PC-9 (cell line): ENCODE measurements around the gene NT5DC1. TPM values are rescaled to one million over a fixed set of nuclear protein-coding genes. Genes with fewer than 3 reads are reported as not detected.

ENCODE experiments used
- BruUV-seq: library from RNA; stranded (reverse); fragments of 400-500 nt; replicated peaks from 2 replicates; lab custom pipeline; 2021; lab: Mats Ljungman, UMichigan
- CTCF ChIA-PET: fragments of 300-600 bp; sonication (Branson Sonifier 250); formaldehyde crosslinking; loops from one replicate; lab custom pipeline; 2022; ENCODE audit warnings: antibody characterized with exemption; lab: Charles Lee
- POLR2A ChIA-PET: fragments of 300-600 bp; sonication (Branson Sonifier 250); formaldehyde crosslinking; loops from one replicate; lab custom pipeline; 2022; ENCODE audit warnings: antibody characterized with exemption; ENCODE audit not compliant: unreplicated experiment; lab: Charles Lee
- DNase-seq, 2 experiments: peaks; one replicate each; pipeline versions ENCODE4 v3.0.0 to v3.0.0-alpha.2; 2015 to 2022; ENCODE audit warnings: mixed read lengths in 1 of 2
- H2AFZ ChIP-seq: fragments of 200-600 bp; sonication (generic); 2 replicates; pipeline ENCODE4 v1.8.1; 2017; ENCODE audit warnings: antibody characterized with exemption
- H3F3A ChIP-seq: fragments of 200-600 bp; sonication (generic); 2 replicates; pipeline ENCODE4 v1.8.1; 2017; ENCODE audit warnings: antibody characterized with exemption, mild to moderate bottlenecking, low read depth; ENCODE audit not compliant: insufficient read depth
- H3K27ac ChIP-seq: fragments of 200-600 bp; sonication (generic); 2 replicates; pipeline ENCODE4 v1.6.1; 2016; ENCODE audit warnings: mixed run types
- H3K27me3 ChIP-seq: fragments of 200-600 bp; sonication (generic); 2 replicates; pipeline ENCODE4 v1.6.1; 2016; ENCODE audit warnings: low read depth, mixed run types; ENCODE audit not compliant: insufficient read depth
- H3K36me3 ChIP-seq: fragments of 200-600 bp; sonication (generic); 2 replicates; pipeline ENCODE4 v1.6.1; 2016; ENCODE audit warnings: low read depth, mixed run types
- H3K4me1 ChIP-seq: fragments of 200-600 bp; sonication (generic); replicated peaks from 2 replicates; pipeline ENCODE4 v1.6.1; 2016; ENCODE audit warnings: mixed run types; ENCODE audit not compliant: insufficient read depth
- H3K4me2 ChIP-seq: fragments of 200-600 bp; sonication (generic); 2 replicates; pipeline ENCODE4 v1.6.1; 2017; ENCODE audit warnings: mixed run types
- H3K4me3 ChIP-seq: fragments of 200-600 bp; sonication (generic); 2 replicates; pipeline ENCODE4 v1.6.1; 2016; ENCODE audit warnings: mixed run types
- H3K79me2 ChIP-seq: fragments of 200-600 bp; sonication (generic); 2 replicates; pipeline ENCODE4 v1.6.1; 2017; ENCODE audit warnings: low read depth, mixed run types
- H3K9me2 ChIP-seq: fragments of 200-600 bp; sonication (generic); 2 replicates; pipeline ENCODE4 v1.8.1; 2017; ENCODE audit warnings: mild to moderate bottlenecking; ENCODE audit not compliant: insufficient read depth
- H3K9me3 ChIP-seq: fragments of 200-600 bp; sonication (generic); 2 replicates; pipeline ENCODE4 v1.8.1; 2016; ENCODE audit warnings: low read depth; ENCODE audit not compliant: insufficient read depth
- H4K20me1 ChIP-seq: fragments of 200-600 bp; sonication (generic); 2 replicates; pipeline ENCODE4 v1.8.1; 2017; ENCODE audit not compliant: insufficient read depth
- CTCF ChIP-seq: fragments of 200-600 bp; sonication (generic); conservative IDR thresholded peaks from 2 replicates; pipeline ENCODE4 v1.6.1; 2017; ENCODE audit warnings: mixed run types, antibody characterized with exemption, mild to moderate bottlenecking, moderate library complexity
- EZH2 ChIP-seq: fragments of 200-600 bp; sonication (generic); IDR thresholded peaks from 2 replicates; pipeline ENCODE4 v1.8.0; 2017; ENCODE audit warnings: antibody characterized with exemption, low read depth
- intact Hi-C: fragments of 100-400 bp; cut with micrococcal nuclease; formaldehyde crosslinking; loops from one replicate; pipeline ENCODE4 v1.10.0; 2022; ENCODE audit not compliant: unreplicated experiment
- total RNA-seq: library from RNA; stranded (reverse); gene quantifications from 2 replicates; pipeline ENCODE4 v1.2.3, GENCODE V29; 2021

The NT5DC1 gene
- total RNA-seq, 1 experiment from 2014 or later, result 33.5 TPM

DNA sequence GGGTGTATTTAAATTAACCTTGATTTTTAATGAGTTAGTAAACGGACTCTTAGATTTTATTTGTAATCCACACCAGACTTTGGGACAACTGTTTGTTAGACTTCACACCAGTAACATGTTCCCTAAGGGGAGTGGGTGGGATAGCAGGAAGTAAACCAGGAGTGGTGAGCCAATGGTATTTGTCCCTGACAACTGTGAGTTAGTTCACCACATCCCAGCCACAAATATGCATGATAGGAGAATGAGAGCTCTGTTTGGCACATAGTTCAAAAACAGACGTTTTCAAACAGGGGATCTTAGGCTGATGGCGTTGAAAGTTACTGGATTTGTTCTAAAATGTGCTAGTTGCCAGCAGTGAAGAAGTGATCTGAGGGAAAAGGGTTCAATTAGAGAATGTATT is 44.0 kb downstream of the NT5DC1 start:
- no peaks in the 10 kb centered on the region for H3F3A ChIP-seq
- no peaks in the 10 kb centered on the region for H4K20me1 ChIP-seq
- ChIA-PET POLR2A (no interaction called here), CTCF (interaction anchor here (0.6 to 0.9 kb wide), 2 partner anchors 8 to 124 kb away, joined by 3 to 4 read pairs; no protein-coding TSS in a partner anchor)
- H3K27me3 ChIP-seq, result no peaks in the 10 kb centered on the region
- H2AFZ ChIP-seq, result no peak overlapping the region
- H3K4me1 ChIP-seq, result no peaks in the 10 kb centered on the region
- H3K79me2 ChIP-seq, result no peaks in the 10 kb centered on the region
- H3K36me3 ChIP-seq, result no peaks in the 10 kb centered on the region
- TF ChIP-seq EZH2 (no peak), CTCF (no peak)
- H3K9me2 ChIP-seq, result no peaks in the 10 kb centered on the region; the same call in 1 of the 2 replicates
- no peaks in the 10 kb centered on the region for H3K9me3 ChIP-seq
- DNase-seq, result no peak
- no peak overlapping the region for H3K4me3 ChIP-seq
- no TSS peak for BruUV-seq
- no peak overlapping the region for H3K4me2 ChIP-seq
- no peak overlapping the region for H3K27ac ChIP-seq
- intact Hi-C loops, result no loop called here

DNA sequence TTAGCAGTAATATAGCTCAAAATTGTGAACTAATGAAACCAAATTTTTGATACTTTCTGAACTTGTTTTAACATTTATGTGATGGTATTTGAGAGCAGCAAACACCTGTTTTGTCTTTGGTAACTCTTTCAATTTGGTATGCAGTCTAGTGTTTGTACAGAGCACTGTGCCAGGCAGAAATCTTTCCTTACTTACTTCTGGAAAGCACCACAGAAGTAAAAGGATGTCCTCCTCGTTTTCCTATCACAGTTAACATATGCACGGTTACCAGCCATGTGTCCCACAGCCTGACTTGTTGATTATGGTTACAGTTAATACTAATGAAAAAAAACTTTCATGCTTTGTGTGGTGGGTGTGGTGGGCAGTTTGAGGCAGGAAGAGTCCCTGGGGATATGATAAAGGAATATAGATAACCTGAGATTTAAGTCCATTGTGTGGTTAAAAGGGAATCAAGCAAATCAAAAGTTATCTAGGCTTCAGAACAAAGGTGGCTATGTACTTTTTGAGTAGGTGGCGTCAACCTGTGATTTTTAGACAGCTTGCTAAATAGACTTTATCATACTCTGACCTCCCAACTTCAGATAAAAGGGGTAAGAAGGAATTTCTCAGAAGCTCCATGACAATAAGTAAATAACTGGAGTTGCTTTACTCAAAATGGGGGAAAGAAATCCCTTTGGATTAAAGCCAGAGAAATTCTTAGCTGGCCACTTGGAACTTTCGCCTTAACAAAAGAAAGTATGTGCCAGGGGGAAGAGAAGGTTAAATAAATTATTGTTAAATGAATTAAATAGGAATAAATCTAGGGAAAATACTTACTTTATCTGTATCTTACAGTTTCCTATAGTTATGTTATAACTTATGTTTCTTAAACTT is 45.4 kb downstream of the NT5DC1 start:
- H4K20me1 ChIP-seq, result no peaks in the 10 kb centered on the region
- no peaks in the 10 kb centered on the region; the same call in 1 of the 2 replicates for H3K9me2 ChIP-seq
- intact Hi-C loops, result no loop called here
- H3K4me3 ChIP-seq, result no peak overlapping the region
- no peaks in the 10 kb centered on the region for H3K4me1 ChIP-seq
- no peaks in the 10 kb centered on the region for H3K27me3 ChIP-seq
- H3K9me3 ChIP-seq, result no peaks in the 10 kb centered on the region
- no peak for DNase-seq
- H3F3A ChIP-seq, result no peaks in the 10 kb centered on the region
- ChIA-PET CTCF (no interaction called here), POLR2A (no interaction called here)
- no peak overlapping the region for H3K27ac ChIP-seq
- H3K36me3 ChIP-seq, result no peaks in the 10 kb centered on the region
- no peak overlapping the region for H2AFZ ChIP-seq
- H3K79me2 ChIP-seq, result no peaks in the 10 kb centered on the region
- H3K4me2 ChIP-seq, result no peak overlapping the region
- BruUV-seq, result no TSS peak
- TF ChIP-seq EZH2, result no peak
- TF ChIP-seq CTCF, result no peak

- H3K4me3 ChIP-seq, result no peak overlapping the region
- H3K79me2 ChIP-seq, result no peaks in the 10 kb centered on the region
- no peak overlapping the region for H3K27ac ChIP-seq
- H2AFZ ChIP-seq, result no peak overlapping the region
- no peaks in the 10 kb centered on the region for H4K20me1 ChIP-seq
- H3K9me2 ChIP-seq, result no peaks in the 10 kb centered on the region
- no TSS peak for BruUV-seq
- H3K4me1 ChIP-seq, result no peaks in the 10 kb centered on the region
- CTCF ChIA-PET, result no interaction called here
- DNase-seq, result no peak
- H3K36me3 ChIP-seq, result no peaks in the 10 kb centered on the region
- no peaks in the 10 kb centered on the region for H3K9me3 ChIP-seq
- no peaks in the 10 kb centered on the region; the same call in 1 of the 2 replicates for H3F3A ChIP-seq
- H3K27me3 ChIP-seq, result no peaks in the 10 kb centered on the region
- no peak overlapping the region for H3K4me2 ChIP-seq
- intact Hi-C loops, result no loop called here
- TF ChIP-seq CTCF (no peak), EZH2 (no peak)
- POLR2A ChIA-PET, result no interaction called here
Measured at GRCh38 chr6:116152620-116153019, 52.0 kb downstream of the NT5DC1 start.
